ENCODE measurements around the gene ADARB2. TPM values are rescaled to one million over a fixed set of nuclear protein-coding genes. Genes with fewer than 3 reads are reported as not detected.

Gene ADARB2
- total and polyA plus RNA-seq, 10 of the 15 experiments (the other 5 are each of a cell fraction or from before 2014, with no cell fraction given), result 0.02 to 4.1 (median 0.76) TPM

DNA sequence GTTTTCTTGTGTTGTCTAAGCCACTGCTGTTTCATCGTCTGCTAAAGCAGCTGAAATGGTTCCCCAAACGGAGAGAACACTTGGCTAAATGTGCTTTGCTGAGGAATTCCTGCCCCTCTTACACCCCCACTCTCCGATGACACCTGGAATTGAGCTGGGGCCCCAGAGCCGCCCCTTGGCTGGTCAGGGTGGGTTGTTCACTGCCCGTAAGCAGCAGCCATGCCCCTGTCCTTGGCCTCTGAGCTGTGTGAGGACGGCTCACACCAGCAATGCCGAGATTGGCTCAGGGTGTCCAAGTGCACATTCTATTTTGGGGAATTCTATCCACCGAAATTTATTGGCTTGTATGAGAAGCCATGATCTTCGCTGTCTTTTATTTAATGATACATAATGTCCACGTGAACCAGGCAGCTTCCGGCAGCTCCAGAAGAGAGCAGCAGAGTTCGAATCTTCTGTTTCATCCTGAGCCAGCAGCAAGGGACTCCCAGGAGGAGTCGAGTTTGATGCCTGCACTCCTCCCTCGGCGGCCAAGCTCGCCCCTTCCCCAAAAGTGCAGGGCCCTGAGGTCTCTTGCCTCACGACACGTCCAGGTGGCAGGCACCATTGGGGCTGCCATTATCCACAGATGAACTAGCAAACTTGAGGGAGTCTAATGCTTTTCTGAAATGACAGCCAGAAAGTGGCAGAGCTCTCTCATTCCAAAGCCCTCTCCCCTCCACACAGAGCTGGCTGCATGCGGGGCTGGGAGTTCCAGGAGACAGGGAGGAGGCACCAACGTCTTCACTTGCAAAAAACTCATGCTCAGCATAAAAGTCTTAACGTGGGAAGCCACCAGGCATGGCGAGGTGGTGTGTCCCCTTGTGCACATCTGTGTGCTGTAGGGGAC, 567.1 kb downstream of the ADARB2 start:
- ChIA-PET SMC1A (ENCODE audit: uncharacterized antibody, unreplicated experiment) (no interaction called here), RAD21 (ENCODE audit: unreplicated experiment) (no interaction called here), CTCF (interaction anchor here (0.7 kb wide), 1 partner anchor 741 kb away, joined by 3 read pairs; no protein-coding TSS in a partner anchor), POLR2A (no interaction called here)
- Histone ChIP-seq H3K4me3 (no peak overlapping the region), H3K9ac (ENCODE audit: control insufficient read depth, insufficient read depth, low read length) (no peak overlapping the region), H4K20me1 (ENCODE audit: control insufficient read depth, insufficient read depth) (no peaks in the 10 kb centered on the region), H3K4me2 (ENCODE audit: control insufficient read depth, insufficient read depth) (no peak overlapping the region), H3K27me3 (replicated peaks in 1 of 2; ENCODE audit: control insufficient read depth in 2 of 2, insufficient read depth in 2 of 2, low read length in 1 of 2) (peaks cover 0 to 2% of the 10 kb centered on the region in 2 experiments; a peak in 2 of 4 replicates), H3K79me2 (ENCODE audit: control insufficient read depth, insufficient read depth, low read length) (no peaks in the 10 kb centered on the region), H3K36me3 (ENCODE audit: control insufficient read depth in 2 of 2, insufficient read depth in 2 of 2, low read length in 1 of 2) (no peaks in the 10 kb centered on the region), H3K9me3 (replicated peaks; ENCODE audit: control insufficient read depth, insufficient read depth, low read length) (no peaks in the 10 kb centered on the region), H3K4me1 (ENCODE audit: control insufficient read depth, insufficient read depth, low read length) (no peaks in the 10 kb centered on the region), H3K27ac (ENCODE audit: control insufficient read depth, insufficient read depth) (no peak overlapping the region), H2AFZ (ENCODE audit: control insufficient read depth, low read depth, low read length) (no peak overlapping the region)
- FAIRE-seq, result no peak
- 26% methylated on average over 22 of the region's 22 CpGs for WGBS (ENCODE audit: insufficient coverage, insufficient replicate concordance, low lambda C conversion rate, missing lambda C conversion rate)
- no TSS peak for BruUV-seq (replicated peaks)
- DNase-seq (ENCODE audit: low read depth, low spot score), result no peak
- in situ Hi-C loops (cut with MboI), result no loop called here
- TF ChIP-seq KLF5 (IDR thresholded peaks at IDR 0.05; ENCODE audit: partially characterized antibody) (no peak), BHLHE40 (IDR thresholded peaks at IDR 0.05; ENCODE audit: borderline replicate concordance in 1 of 2, low read depth in 2 of 2, low read length in 1 of 2) (no peak), RAD51 (IDR thresholded peaks at IDR 0.05) (no peak), SMAD5 (IDR thresholded peaks at IDR 0.05; ENCODE audit: low read depth) (no peak)
- TF ChIP-seq, protein P1, sequence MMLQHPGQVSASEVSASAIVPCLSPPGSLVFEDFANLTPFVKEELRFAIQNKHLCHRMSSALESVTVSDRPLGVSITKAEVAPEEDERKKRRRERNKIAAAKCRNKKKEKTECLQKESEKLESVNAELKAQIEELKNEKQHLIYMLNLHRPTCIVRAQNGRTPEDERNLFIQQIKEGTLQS (IDR thresholded peaks at IDR 0.05; ENCODE audit: borderline replicate concordance, extremely low read depth, low read depth, low read length), result no peak
- ATAC-seq, result no peak
- intact Hi-C loops (cut with micrococcal nuclease; ENCODE audit: unreplicated experiment), result no loop called here

Data from GM12878 (cell line).